Activated CD8-positive, alpha-beta memory T cell treated with anti-CD3 and anti-CD28 coated beads, Interleukin-2, amount 10 ng/mL, durations not matched to agents 7 days and 5 days (primary cell): ENCODE data around the gene CITED1. TPM values are rescaled to one million over a fixed set of nuclear protein-coding genes. Genes with fewer than 3 reads are reported as not detected.

Experiments used
- ATAC-seq: fragments of 150-1000 bp; cut with Tn5 transposase; one replicate; pipeline ENCODE4 v1.10.0; 2021; ENCODE audit warnings: moderate library complexity
- CTCF ChIA-PET: fragments of 350-600 bp; sonication (Branson Sonifier 250); formaldehyde crosslinking; loops from one replicate; lab custom pipeline; 2021; ENCODE audit warnings: antibody characterized with exemption; lab: Charles Lee
- DNase-seq: peaks from one replicate; pipeline ENCODE4 v3.0.0-alpha.2; 2020
- H3K27ac Mint-ChIP-seq: one replicate; pipeline ENCODE4 v1.8.0; 2021; ENCODE audit warnings: mild to moderate bottlenecking, mixed read lengths
- H3K27me3 Mint-ChIP-seq: one replicate; pipeline ENCODE4 v1.8.0; 2021; ENCODE audit warnings: mixed read lengths
- H3K36me3 Mint-ChIP-seq: one replicate; pipeline ENCODE4 v1.8.0; 2021; ENCODE audit warnings: mild to moderate bottlenecking, mixed read lengths
- H3K4me1 Mint-ChIP-seq: one replicate; pipeline ENCODE4 v1.8.0; 2021; ENCODE audit warnings: mixed read lengths
- H3K4me3 Mint-ChIP-seq: one replicate; pipeline ENCODE4 v1.8.0; 2021; ENCODE audit warnings: mild to moderate bottlenecking, moderate library complexity, mixed read lengths
- H3K9me3 Mint-ChIP-seq: one replicate; pipeline ENCODE4 v1.8.0; 2022; ENCODE audit warnings: low read depth, mixed read lengths
- total RNA-seq, 2 experiments: library from RNA; stranded (reverse); gene quantifications; one replicate each; pipeline ENCODE4 v1.2.3, GENCODE V29; 2021

The CITED1 gene
- total RNA-seq, 2 experiments from 2014 or later: not detected

GRCh38 chrX:72271091-72271788 is 34.5 kb downstream of the CITED1 start:
- ATAC-seq: no peak
- no peak overlapping the region for H3K4me3 Mint-ChIP-seq
- no peak for DNase-seq
- peaks cover 48% of the 10 kb centered on the region for H3K4me1 Mint-ChIP-seq
- no peaks in the 10 kb centered on the region for H3K27me3 Mint-ChIP-seq
- H3K36me3 Mint-ChIP-seq: peaks cover 62% of the 10 kb centered on the region
- CTCF ChIA-PET: interaction anchor here (2.1 kb wide), 1 partner anchor 26 kb away, joined by 5 read pairs; no protein-coding TSS in a partner anchor
- peak overlapping the region; percentile 72 for H3K27ac Mint-ChIP-seq
- no peaks in the 10 kb centered on the region for H3K9me3 Mint-ChIP-seq

- Mint-ChIP-seq H3K9me3 (no peaks in the 10 kb centered on the region), H3K27ac (peak overlapping the region; percentile 64), H3K4me3 (no peak overlapping the region), H3K27me3 (no peaks in the 10 kb centered on the region), H3K4me1 (peaks cover 44% of the 10 kb centered on the region), H3K36me3 (peaks cover 57% of the 10 kb centered on the region)
- DNase-seq (no peak), ATAC-seq (peak; percentile 5)
- CTCF ChIA-PET: interaction anchor here (2.1 kb wide), 1 partner anchor 25 kb away, joined by 5 read pairs; no protein-coding TSS in a partner anchor
These were observed 35.3 kb downstream of the CITED1 start for GRCh38 chrX:72270316-72270866.

- no peaks in the 10 kb centered on the region for H3K27me3 Mint-ChIP-seq
- H3K27ac Mint-ChIP-seq: peak overlapping the region; percentile 74
- no peaks in the 10 kb centered on the region for H3K9me3 Mint-ChIP-seq
- H3K4me3 Mint-ChIP-seq: no peak overlapping the region
- DNase-seq (peak; percentile 44), ATAC-seq (peak; percentile 62)
- peaks cover 40% of the 10 kb centered on the region for H3K4me1 Mint-ChIP-seq
- CTCF ChIA-PET: interaction anchor here (1.7 to 2.1 kb wide), 2 partner anchors 7 to 25 kb away, joined by 5 read pairs; partner anchors contain the start of gene RPS4X
- H3K36me3 Mint-ChIP-seq: peaks cover 51% of the 10 kb centered on the region
These were observed 36.0 kb downstream of the CITED1 start for GRCh38 chrX:72269671-72270251.

GRCh38 chrX:72268597-72269365 is 36.9 kb downstream of the CITED1 start:
- no peaks in the 10 kb centered on the region for H3K9me3 Mint-ChIP-seq
- no peak overlapping the region for H3K27ac Mint-ChIP-seq
- peaks cover 31% of the 10 kb centered on the region for H3K4me1 Mint-ChIP-seq
- H3K27me3 Mint-ChIP-seq: no peaks in the 10 kb centered on the region
- CTCF ChIA-PET: interaction anchor here (1.7 kb wide), 1 partner anchor 8 kb away, joined by 5 read pairs; the partner anchor contains the start of gene RPS4X
- peaks cover 41% of the 10 kb centered on the region for H3K36me3 Mint-ChIP-seq
- DNase-seq (no peak), ATAC-seq (no peak)
- H3K4me3 Mint-ChIP-seq: no peak overlapping the region

- no peak overlapping the region for H3K27ac Mint-ChIP-seq
- H3K4me1 Mint-ChIP-seq: peaks cover 5% of the 10 kb centered on the region
- no peak overlapping the region for H3K4me3 Mint-ChIP-seq
- no peak for DNase-seq
- CTCF ChIA-PET: interaction anchor here (0.9 kb wide), 1 partner anchor 20 kb away, joined by 3 read pairs; no protein-coding TSS in a partner anchor
- peaks cover 16% of the 10 kb centered on the region for H3K36me3 Mint-ChIP-seq
- H3K9me3 Mint-ChIP-seq: no peaks in the 10 kb centered on the region
- ATAC-seq: no peak
- no peaks in the 10 kb centered on the region for H3K27me3 Mint-ChIP-seq
These were observed 40.5 kb downstream of the CITED1 start for GRCh38 chrX:72265263-72265662.

GRCh38 chrX:72262077-72262476 is 43.6 kb downstream of the CITED1 start:
- Mint-ChIP-seq H3K4me1 (no peaks in the 10 kb centered on the region), H3K27ac (no peak overlapping the region), H3K4me3 (no peak overlapping the region), H3K9me3 (no peaks in the 10 kb centered on the region), H3K27me3 (no peaks in the 10 kb centered on the region), H3K36me3 (no peaks in the 10 kb centered on the region)
- DNase-seq (no peak), ATAC-seq (no peak)
- CTCF ChIA-PET: no interaction called here

- H3K9me3 Mint-ChIP-seq: no peaks in the 10 kb centered on the region
- no peak for DNase-seq
- peaks cover 12% of the 10 kb centered on the region for H3K27me3 Mint-ChIP-seq
- no peaks in the 10 kb centered on the region for H3K4me1 Mint-ChIP-seq
- no peak overlapping the region for H3K27ac Mint-ChIP-seq
- CTCF ChIA-PET: no interaction called here
- H3K4me3 Mint-ChIP-seq: no peak overlapping the region
- H3K36me3 Mint-ChIP-seq: peaks cover 2% of the 10 kb centered on the region
- ATAC-seq: no peak
These were observed 45.3 kb downstream of the CITED1 start for GRCh38 chrX:72260448-72260847.

GRCh38 chrX:72258174-72258573 is 47.5 kb downstream of the CITED1 start:
- Mint-ChIP-seq H3K4me3 (no peak overlapping the region), H3K36me3 (peaks cover 2% of the 10 kb centered on the region), H3K27me3 (peaks cover 25% of the 10 kb centered on the region), H3K27ac (no peak overlapping the region), H3K4me1 (no peaks in the 10 kb centered on the region), H3K9me3 (no peaks in the 10 kb centered on the region)
- no peak for DNase-seq
- CTCF ChIA-PET: no interaction called here
- no peak for ATAC-seq

GRCh38 chrX:72255864-72256263 is 49.9 kb downstream of the CITED1 start:
- Mint-ChIP-seq H3K4me1 (no peaks in the 10 kb centered on the region), H3K27me3 (peaks cover 27% of the 10 kb centered on the region), H3K36me3 (peaks cover 2% of the 10 kb centered on the region), H3K4me3 (no peak overlapping the region), H3K27ac (no peak overlapping the region), H3K9me3 (no peaks in the 10 kb centered on the region)
- CTCF ChIA-PET: no interaction called here
- no peak for ATAC-seq
- DNase-seq: no peak

- ATAC-seq (no peak), DNase-seq (no peak)
- CTCF ChIA-PET: interaction anchor here (1.7 kb wide), 1 partner anchor 10 kb away, joined by 7 read pairs; no protein-coding TSS in a partner anchor
- no peaks in the 10 kb centered on the region for H3K4me1 Mint-ChIP-seq
- no peaks in the 10 kb centered on the region for H3K9me3 Mint-ChIP-seq
- peaks cover 27% of the 10 kb centered on the region for H3K27me3 Mint-ChIP-seq
- no peak overlapping the region for H3K27ac Mint-ChIP-seq
- peaks cover 2% of the 10 kb centered on the region for H3K36me3 Mint-ChIP-seq
- H3K4me3 Mint-ChIP-seq: no peak overlapping the region
These were observed 50.3 kb downstream of the CITED1 start for GRCh38 chrX:72255445-72255844.

- Mint-ChIP-seq H3K27ac (no peak overlapping the region), H3K4me3 (no peak overlapping the region), H3K27me3 (peaks cover 27% of the 10 kb centered on the region), H3K9me3 (no peaks in the 10 kb centered on the region), H3K36me3 (peaks cover 2% of the 10 kb centered on the region), H3K4me1 (no peaks in the 10 kb centered on the region)
- ATAC-seq: no peak
- no peak for DNase-seq
- CTCF ChIA-PET: interaction anchor here (1.1 to 1.7 kb wide), 3 partner anchors 9 to 22 kb away, joined by 3 to 7 read pairs (median 3); partner anchors contain the start of gene RPS4X
These were observed 50.9 kb downstream of the CITED1 start for GRCh38 chrX:72254816-72255215.

- H3K36me3 Mint-ChIP-seq: peaks cover 2% of the 10 kb centered on the region
- DNase-seq: no peak
- H3K9me3 Mint-ChIP-seq: no peaks in the 10 kb centered on the region
- no peak for ATAC-seq
- H3K4me1 Mint-ChIP-seq: no peaks in the 10 kb centered on the region
- CTCF ChIA-PET: interaction anchor here (1.1 to 1.7 kb wide), 3 partner anchors 8 to 23 kb away, joined by 3 to 7 read pairs (median 3); partner anchors contain the start of gene RPS4X
- H3K27ac Mint-ChIP-seq: no peak overlapping the region
- H3K4me3 Mint-ChIP-seq: no peak overlapping the region
- peaks cover 27% of the 10 kb centered on the region for H3K27me3 Mint-ChIP-seq
These were observed 52.0 kb downstream of the CITED1 start for GRCh38 chrX:72253686-72254085.
